Hepatocyte (in vitro differentiated cells): ENCODE results near the gene MSANTD4. TPM values are rescaled to one million over a fixed set of nuclear protein-coding genes. Genes with fewer than 3 reads are reported as not detected.

Experiments
- DNase-seq: peaks from one replicate; pipeline ENCODE4 v3.0.0-alpha.2; 2016; ENCODE audit warnings: low spot score
- H2AFZ ChIP-seq: fragments of 200-600 bp; sonication (generic); 2 replicates; pipeline ENCODE4 v1.6.0; 2016; ENCODE audit warnings: antibody characterized with exemption, mild to moderate bottlenecking
- H3K27ac ChIP-seq: fragments of 200-600 bp; sonication (generic); 2 replicates; pipeline ENCODE4 v1.5.1; 2016; ENCODE audit warnings: mild to moderate bottlenecking
- H3K27me3 ChIP-seq: fragments of 200-600 bp; sonication (generic); 2 replicates; pipeline ENCODE4 v1.6.1; 2016
- H3K36me3 ChIP-seq: fragments of 200-600 bp; sonication (generic); replicated peaks from 2 replicates; pipeline ENCODE4 v1.5.1; 2016; ENCODE audit warnings: low read depth; ENCODE audit not compliant: insufficient read depth
- H3K4me1 ChIP-seq: fragments of 200-600 bp; sonication (generic); 2 replicates; pipeline ENCODE4 v1.5.1; 2016; ENCODE audit warnings: mild to moderate bottlenecking, moderate library complexity; ENCODE audit not compliant: insufficient read depth
- H3K4me2 ChIP-seq: fragments of 200-600 bp; sonication (generic); 2 replicates; pipeline ENCODE4 v1.6.0; 2016
- H3K4me3 ChIP-seq: fragments of 200-600 bp; sonication (generic); 2 replicates; pipeline ENCODE4 v1.5.1; 2016; ENCODE audit warnings: mild to moderate bottlenecking
- H3K79me2 ChIP-seq: fragments of 200-600 bp; sonication (generic); 2 replicates; pipeline ENCODE4 v1.6.0; 2017; ENCODE audit warnings: mild to moderate bottlenecking
- H3K9me2 ChIP-seq: fragments of 200-600 bp; sonication (generic); replicated peaks from 2 replicates; pipeline ENCODE4 v1.6.0; 2017; ENCODE audit warnings: mild to moderate bottlenecking; ENCODE audit not compliant: insufficient read depth
- H3K9me3 ChIP-seq: fragments of 200-600 bp; sonication (generic); 2 replicates; pipeline ENCODE4 v1.5.1; 2016; ENCODE audit warnings: low read depth, mild to moderate bottlenecking
- H4K20me1 ChIP-seq: fragments of 200-600 bp; sonication (generic); 2 replicates; pipeline ENCODE4 v1.6.0; 2016; ENCODE audit warnings: mild to moderate bottlenecking; ENCODE audit not compliant: insufficient read depth, poor library complexity, severe bottlenecking
- EZH2 ChIP-seq: fragments of 200-600 bp; sonication (generic); IDR thresholded peaks from 2 replicates; pipeline ENCODE4 v1.6.1; 2016; ENCODE audit warnings: antibody characterized with exemption, mild to moderate bottlenecking, borderline replicate concordance
- EZH2phosphoT487 ChIP-seq: fragments of 200-600 bp; sonication (generic); IDR thresholded peaks from one replicate; pipeline ENCODE4 v1.6.1; 2018; ENCODE audit warnings: antibody characterized with exemption, mild to moderate bottlenecking, low read depth, moderate library complexity; ENCODE audit not compliant: unreplicated experiment, severe bottlenecking
- WGBS: methylation state at CpG from one replicate; pipeline ENCODE4 v1.1.6; 2016; ENCODE audit warnings: low lambda C conversion rate; ENCODE audit errors: missing lambda C conversion rate; 5-methylcytosine and 5-hydroxymethylcytosine counted together
- polyA plus RNA-seq: library from polyadenylated mRNA; unstranded; fragments of >200 nt; fragmentation: Nextera tagmentation; extraction: Ambion mirVana; gene quantifications from 2 replicates; pipeline ENCODE4 v1.2.1, GENCODE V29; 2016
- total RNA-seq: library from RNA; depleted of rRNA; stranded (reverse); fragments of >200 nt; gene quantifications from 2 replicates; pipeline ENCODE4 v1.2.3, GENCODE V29; 2014
- TF ChIP-seq, protein P1 (sequence below): fragments of 200-600 bp; sonication (generic); IDR thresholded peaks from 2 replicates; pipeline ENCODE4 v1.5.1; 2016; ENCODE audit warnings: antibody characterized with exemption, mild to moderate bottlenecking; ENCODE audit not compliant: poor library complexity

The MSANTD4 gene
- total and polyA plus RNA-seq, 2 experiments from 2014 or later, result 8.0 to 32.6 TPM

DNA sequence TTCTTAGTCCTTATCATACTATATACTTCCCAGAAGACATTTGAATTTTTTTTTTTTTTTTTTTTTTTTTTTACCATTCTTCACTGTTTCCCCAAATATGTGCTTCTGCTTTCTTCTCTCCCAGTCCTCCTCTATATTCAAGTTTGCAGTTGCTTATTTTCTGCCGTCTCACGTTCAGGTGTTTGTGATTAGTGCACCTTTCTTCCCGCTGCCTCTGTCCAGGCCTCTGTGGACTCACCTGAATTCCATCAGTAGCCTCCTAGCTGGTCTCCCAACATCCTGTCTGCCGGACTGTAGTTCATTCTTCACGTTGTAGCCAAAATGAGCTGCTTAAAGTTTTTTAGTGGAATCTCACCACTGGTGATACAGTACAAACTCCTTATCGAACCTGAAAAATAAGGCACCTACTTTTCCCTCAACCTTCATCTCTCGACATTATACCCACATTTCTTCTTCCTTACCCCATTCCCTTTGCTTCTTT lies 795 bp upstream of the MSANTD4 start:
- Histone ChIP-seq H3K4me2 (peak overlapping the region; percentile 74), H3K4me1 (peaks cover 13% of the 10 kb centered on the region), H4K20me1 (no peaks in the 10 kb centered on the region), H3K27me3 (no peaks in the 10 kb centered on the region), H3K79me2 (peaks cover 39% of the 10 kb centered on the region), H3K36me3 (no peaks in the 10 kb centered on the region), H2AFZ (peak overlapping the region; percentile 79), H3K9me2 (no peaks in the 10 kb centered on the region), H3K4me3 (peak overlapping the region; percentile 38), H3K27ac (peak overlapping the region; percentile 69), H3K9me3 (no peaks in the 10 kb centered on the region)
- TF ChIP-seq EZH2phosphoT487 (no peak), EZH2 (no peak)
- TF ChIP-seq, protein P1, sequence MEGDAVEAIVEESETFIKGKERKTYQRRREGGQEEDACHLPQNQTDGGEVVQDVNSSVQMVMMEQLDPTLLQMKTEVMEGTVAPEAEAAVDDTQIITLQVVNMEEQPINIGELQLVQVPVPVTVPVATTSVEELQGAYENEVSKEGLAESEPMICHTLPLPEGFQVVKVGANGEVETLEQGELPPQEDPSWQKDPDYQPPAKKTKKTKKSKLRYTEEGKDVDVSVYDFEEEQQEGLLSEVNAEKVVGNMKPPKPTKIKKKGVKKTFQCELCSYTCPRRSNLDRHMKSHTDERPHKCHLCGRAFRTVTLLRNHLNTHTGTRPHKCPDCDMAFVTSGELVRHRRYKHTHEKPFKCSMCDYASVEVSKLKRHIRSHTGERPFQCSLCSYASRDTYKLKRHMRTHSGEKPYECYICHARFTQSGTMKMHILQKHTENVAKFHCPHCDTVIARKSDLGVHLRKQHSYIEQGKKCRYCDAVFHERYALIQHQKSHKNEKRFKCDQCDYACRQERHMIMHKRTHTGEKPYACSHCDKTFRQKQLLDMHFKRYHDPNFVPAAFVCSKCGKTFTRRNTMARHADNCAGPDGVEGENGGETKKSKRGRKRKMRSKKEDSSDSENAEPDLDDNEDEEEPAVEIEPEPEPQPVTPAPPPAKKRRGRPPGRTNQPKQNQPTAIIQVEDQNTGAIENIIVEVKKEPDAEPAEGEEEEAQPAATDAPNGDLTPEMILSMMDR, result no peak
- WGBS, result 89% methylated on average over 7 of the region's 7 CpGs
- no peak for DNase-seq

DNA sequence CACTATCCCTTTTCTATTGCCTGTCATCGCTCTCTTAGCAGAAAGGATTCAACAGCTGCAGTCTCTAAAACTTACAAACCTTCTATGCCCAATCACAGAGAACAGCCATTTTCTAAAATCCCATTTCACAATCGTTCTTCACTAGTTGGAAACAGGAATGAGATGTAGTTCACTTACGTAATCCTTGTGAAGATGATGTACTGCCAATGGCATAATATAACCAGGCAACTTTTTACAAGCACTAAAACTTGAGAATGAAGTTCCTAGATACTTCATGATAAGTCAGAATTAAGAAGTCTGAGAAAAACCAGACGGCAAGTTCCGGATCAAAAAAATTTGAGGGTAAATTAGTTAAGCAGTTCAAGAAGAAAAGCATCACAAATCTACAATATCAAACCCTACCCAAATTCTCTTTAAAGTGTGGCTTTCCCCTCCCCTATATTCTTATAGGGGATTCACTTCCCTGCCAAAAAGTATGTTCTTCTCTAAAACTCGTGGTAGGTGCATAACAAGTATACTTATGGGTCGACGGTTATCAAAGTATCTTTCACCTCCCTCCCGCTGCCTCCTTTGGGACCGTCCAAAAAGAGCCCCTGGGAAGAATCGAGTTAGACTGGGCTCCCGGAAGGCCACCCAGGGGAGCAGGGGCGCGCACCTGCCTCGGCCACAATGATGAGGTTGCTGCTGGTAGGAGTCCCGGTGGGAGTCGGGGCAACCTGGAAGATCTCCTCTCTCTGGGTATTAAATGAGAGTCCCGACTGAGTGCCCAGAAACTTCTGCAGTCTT lies 666 bp downstream of the MSANTD4 start:
- peak; percentile 11 for DNase-seq
- H3K9me3 ChIP-seq, result no peaks in the 10 kb centered on the region
- no peaks in the 10 kb centered on the region for H4K20me1 ChIP-seq
- H3K27me3 ChIP-seq, result no peaks in the 10 kb centered on the region
- peaks cover 53% of the 10 kb centered on the region for H3K79me2 ChIP-seq
- H3K4me3 ChIP-seq, result peak overlapping the region; percentile 63
- H3K9me2 ChIP-seq, result no peaks in the 10 kb centered on the region
- H3K4me2 ChIP-seq, result peak overlapping the region; percentile 85
- peaks cover 14% of the 10 kb centered on the region for H3K4me1 ChIP-seq
- peak overlapping the region; percentile 71 for H2AFZ ChIP-seq
- TF ChIP-seq EZH2phosphoT487 (no peak), EZH2 (no peak)
- TF ChIP-seq, protein P1, result no peak
- whole genome bisulfite sequencing, result 17% methylated on average over 18 of the region's 18 CpGs
- H3K36me3 ChIP-seq, result no peaks in the 10 kb centered on the region
- H3K27ac ChIP-seq, result peak overlapping the region; percentile 81

GRCh38 chr11:106017093-106017492 lies 4.9 kb downstream of the MSANTD4 start:
- H3K79me2 ChIP-seq, result peaks cover 93% of the 10 kb centered on the region
- H3K36me3 ChIP-seq, result no peaks in the 10 kb centered on the region
- no peak overlapping the region for H3K4me3 ChIP-seq
- H2AFZ ChIP-seq, result no peak overlapping the region
- no peak for TF ChIP-seq EZH2
- TF ChIP-seq, protein P1, result no peak
- no peak for TF ChIP-seq EZH2phosphoT487
- no peak overlapping the region for H3K27ac ChIP-seq
- H3K9me3 ChIP-seq, result no peaks in the 10 kb centered on the region
- H4K20me1 ChIP-seq, result peaks cover 4% of the 10 kb centered on the region
- WGBS, result 80% methylated on average over 2 of the region's 2 CpGs
- no peak overlapping the region for H3K4me2 ChIP-seq
- no peaks in the 10 kb centered on the region for H3K27me3 ChIP-seq
- DNase-seq, result no peak
- H3K4me1 ChIP-seq, result peaks cover 26% of the 10 kb centered on the region
- no peaks in the 10 kb centered on the region for H3K9me2 ChIP-seq
